Mucosa of descending colon (tissue), 3 donors: Measurements from ENCODE around the gene KIAA0232. TPM values are rescaled to one million over a fixed set of nuclear protein-coding genes. Genes with fewer than 3 reads are reported as not detected.
A peak's percentile ranks its signal among the peaks of the same experiment; 100 is the strongest.
"Not testable (repeated sequence)": the region's sequence is repeated elsewhere in the genome, so short reads cannot be mapped to it uniquely, and the experiment has no call there.

Source experiments
- ATAC-seq: fragments of 200-7000 bp; cut with Tn5 transposase; one replicate; pipeline ENCODE4 v1.9.1; 2020; ENCODE audit warnings: mild to moderate bottlenecking, moderate library complexity
- DNase-seq, 3 donors: peaks; one replicate each; pipeline ENCODE4 v3.0.0-alpha.2; 2020
- H3K36me3 ChIP-seq: fragments of 200-600 bp; one replicate; pipeline ENCODE4 v1.8.0; 2021; ENCODE audit warnings: low read depth, mild to moderate bottlenecking
- H3K4me1 ChIP-seq: fragments of 200-600 bp; one replicate; pipeline ENCODE4 v1.8.0; 2021; ENCODE audit warnings: low read depth, mild to moderate bottlenecking
- H3K4me3 ChIP-seq: fragments of 200-600 bp; one replicate; pipeline ENCODE4 v1.8.0; 2021; ENCODE audit warnings: mild to moderate bottlenecking
- H3K9me3 ChIP-seq: fragments of 200-600 bp; one replicate; pipeline ENCODE4 v1.8.0; 2021; ENCODE audit warnings: mild to moderate bottlenecking
- intact Hi-C, 2 donors: fragments of 100-400 bp; cut with DNase I in 1 of 2; cut with micrococcal nuclease in 1 of 2; formaldehyde crosslinking; loops; one replicate each; pipeline versions ENCODE4 v1.11.0 to v1.11.1; 2022; cut with DNase I, micrococcal nuclease
- total RNA-seq, 3 donors: library from RNA; stranded (reverse); fragmentation: NEBNext Ultra II Directional in 2 of 3; extraction: Animal tissue kit (Norgen Biotek cat#: 25700) in 2 of 3; gene quantifications; one replicate each; pipeline versions ENCODE4 v1.2.1 to v1.2.4, GENCODE V29; 2021 to 2023
- TF ChIP-seq, protein P1 (sequence below): fragments of 200-600 bp; IDR thresholded peaks from one replicate; pipeline ENCODE4 v1.8.0; 2022; ENCODE audit warnings: antibody characterized with exemption, mild to moderate bottlenecking
- donor health status: DM: no; HTN: no; CAD: no; lungs with moderate emphysema.
- donor health status: DM: no; HTN: no; CAD: no.
- donor health status: DM: no; HTN: yes; CAD: no.

The KIAA0232 gene
- total RNA-seq, 3 donors from 2014 or later, result 31.5 to 47.4 (median 46.6) TPM

DNA sequence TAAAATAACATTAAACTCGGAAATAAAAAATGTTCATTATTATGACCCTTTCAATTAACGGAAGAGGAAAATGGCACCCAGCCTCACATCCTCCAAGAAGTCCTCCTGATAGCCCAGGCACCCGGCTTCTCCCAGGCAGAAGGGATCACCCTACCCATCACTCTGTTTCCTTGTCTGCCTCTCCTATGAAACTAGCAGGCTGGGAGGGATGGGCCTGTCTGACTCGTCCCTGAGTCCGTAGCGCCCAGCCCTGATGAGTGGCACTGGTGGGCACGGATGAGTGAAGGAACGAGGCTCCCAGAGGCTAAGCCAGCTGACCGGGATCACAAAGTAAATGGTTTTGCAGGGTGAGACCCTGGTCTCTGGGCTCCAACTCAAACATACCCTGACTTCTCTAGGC is 28.6 kb upstream of the KIAA0232 start:
- intact Hi-C loops, result no loop called here
- ATAC-seq (no peak), DNase-seq (peak in 1 of 3 donors; percentile 25)
- TF ChIP-seq, protein P1, sequence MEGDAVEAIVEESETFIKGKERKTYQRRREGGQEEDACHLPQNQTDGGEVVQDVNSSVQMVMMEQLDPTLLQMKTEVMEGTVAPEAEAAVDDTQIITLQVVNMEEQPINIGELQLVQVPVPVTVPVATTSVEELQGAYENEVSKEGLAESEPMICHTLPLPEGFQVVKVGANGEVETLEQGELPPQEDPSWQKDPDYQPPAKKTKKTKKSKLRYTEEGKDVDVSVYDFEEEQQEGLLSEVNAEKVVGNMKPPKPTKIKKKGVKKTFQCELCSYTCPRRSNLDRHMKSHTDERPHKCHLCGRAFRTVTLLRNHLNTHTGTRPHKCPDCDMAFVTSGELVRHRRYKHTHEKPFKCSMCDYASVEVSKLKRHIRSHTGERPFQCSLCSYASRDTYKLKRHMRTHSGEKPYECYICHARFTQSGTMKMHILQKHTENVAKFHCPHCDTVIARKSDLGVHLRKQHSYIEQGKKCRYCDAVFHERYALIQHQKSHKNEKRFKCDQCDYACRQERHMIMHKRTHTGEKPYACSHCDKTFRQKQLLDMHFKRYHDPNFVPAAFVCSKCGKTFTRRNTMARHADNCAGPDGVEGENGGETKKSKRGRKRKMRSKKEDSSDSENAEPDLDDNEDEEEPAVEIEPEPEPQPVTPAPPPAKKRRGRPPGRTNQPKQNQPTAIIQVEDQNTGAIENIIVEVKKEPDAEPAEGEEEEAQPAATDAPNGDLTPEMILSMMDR, result no peak
- H3K9me3 ChIP-seq, result no peaks in the 10 kb centered on the region
- H3K4me1 ChIP-seq, result peaks cover 34% of the 10 kb centered on the region
- no peak overlapping the region for H3K4me3 ChIP-seq
- no peaks in the 10 kb centered on the region for H3K36me3 ChIP-seq

DNA sequence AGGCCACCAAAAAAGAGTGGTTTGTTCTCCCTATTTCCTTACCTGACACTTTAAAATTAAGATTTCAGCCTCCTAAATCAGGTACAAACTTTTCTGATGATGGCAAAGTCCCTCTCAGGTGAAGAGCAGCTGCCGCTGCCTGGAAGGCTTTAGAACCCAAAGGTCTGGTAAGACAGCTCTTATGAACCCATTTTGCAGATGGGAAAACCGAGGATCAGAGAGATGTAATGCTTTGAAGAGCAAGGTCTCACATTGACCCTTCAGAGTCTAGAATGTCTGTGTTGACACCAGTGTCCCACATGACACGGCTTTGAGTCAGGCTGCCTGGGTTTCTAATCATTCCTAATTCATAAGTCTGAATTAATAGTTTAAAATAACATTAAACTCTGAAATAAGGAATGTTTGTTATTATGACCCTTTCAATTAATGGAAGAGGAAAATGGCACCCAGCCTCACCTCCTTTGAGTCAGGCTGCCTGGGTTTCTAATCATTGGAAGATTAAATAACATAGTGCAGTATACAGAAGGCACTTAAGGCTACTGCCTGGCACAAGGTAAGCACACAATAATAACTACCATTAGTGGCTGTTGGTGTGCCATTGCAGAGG is 27.9 kb upstream of the KIAA0232 start:
- ATAC-seq (no peak), DNase-seq (peak in 1 of 3 donors; percentile 3)
- TF ChIP-seq, protein P1, result no peak
- intact Hi-C loops, result no loop called here
- H3K9me3 ChIP-seq, result no peaks in the 10 kb centered on the region
- H3K36me3 ChIP-seq, result no peaks in the 10 kb centered on the region
- H3K4me1 ChIP-seq, result peaks cover 27% of the 10 kb centered on the region
- no peak overlapping the region for H3K4me3 ChIP-seq

DNA sequence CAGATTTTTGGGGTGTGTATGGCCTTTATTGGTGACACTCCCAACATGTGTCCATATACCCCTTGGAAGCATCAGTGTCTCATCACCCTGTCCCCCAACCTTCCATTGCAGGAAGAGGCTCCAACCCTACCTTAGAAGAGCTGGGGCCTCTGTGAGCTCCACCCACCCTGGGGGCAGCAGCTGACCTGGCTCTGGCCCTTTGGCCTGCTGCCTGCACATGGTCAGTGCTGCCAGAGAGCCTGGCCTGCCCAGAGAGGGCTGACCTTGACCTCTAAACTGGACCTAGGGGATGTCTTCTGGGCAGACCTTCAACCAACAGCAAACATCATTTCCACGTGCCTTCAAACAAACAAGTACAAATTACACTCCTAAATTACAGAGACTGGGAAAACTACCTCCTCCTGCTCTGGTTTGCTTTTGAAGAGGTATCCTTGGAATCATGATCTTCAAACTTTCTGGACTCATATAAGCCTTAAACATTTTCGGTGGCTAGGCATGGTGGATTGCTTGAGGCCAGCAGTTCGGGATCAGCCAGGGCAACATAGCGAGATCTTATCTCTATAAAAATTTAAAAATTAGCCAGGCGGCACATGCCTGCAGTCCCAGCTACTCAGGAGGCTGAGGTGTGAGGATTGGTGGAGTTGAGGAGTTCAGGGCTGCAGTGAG is 27.3 kb upstream of the KIAA0232 start:
- TF ChIP-seq, protein P1, result no peak
- Histone ChIP-seq H3K9me3 (no peaks in the 10 kb centered on the region), H3K4me1 (peaks cover 23% of the 10 kb centered on the region), H3K4me3 (no peak overlapping the region), H3K36me3 (no peaks in the 10 kb centered on the region)
- ATAC-seq (no peak), DNase-seq (peak in 1 of 3 donors; percentile 24)
- intact Hi-C loops, result no loop called here

DNA sequence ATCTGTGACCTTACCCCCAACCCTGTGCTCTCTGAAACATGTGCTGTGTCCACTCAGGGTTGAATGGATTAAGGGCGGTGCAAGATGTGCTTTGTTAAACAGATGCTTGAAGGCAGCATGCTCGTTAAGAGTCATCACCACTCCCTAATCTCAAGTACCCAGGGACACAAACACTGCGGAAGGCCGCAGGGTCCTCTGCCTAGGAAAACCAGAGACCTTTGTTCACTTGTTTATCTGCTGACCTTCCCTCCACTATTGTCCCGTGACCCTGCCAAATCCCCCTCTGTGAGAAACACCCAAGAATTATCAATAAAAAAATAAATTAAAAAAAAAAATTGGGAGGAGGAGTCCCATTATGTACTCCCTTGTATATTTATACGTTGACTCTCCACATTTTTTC is 26.2 kb upstream of the KIAA0232 start:
- intact Hi-C loops, DNase-seq, H3K9me3 ChIP-seq, H3K4me3 ChIP-seq, H3K36me3 ChIP-seq, ATAC-seq: not testable (repeated sequence)
- peaks cover 18% of the 10 kb centered on the region for H3K4me1 ChIP-seq

DNA sequence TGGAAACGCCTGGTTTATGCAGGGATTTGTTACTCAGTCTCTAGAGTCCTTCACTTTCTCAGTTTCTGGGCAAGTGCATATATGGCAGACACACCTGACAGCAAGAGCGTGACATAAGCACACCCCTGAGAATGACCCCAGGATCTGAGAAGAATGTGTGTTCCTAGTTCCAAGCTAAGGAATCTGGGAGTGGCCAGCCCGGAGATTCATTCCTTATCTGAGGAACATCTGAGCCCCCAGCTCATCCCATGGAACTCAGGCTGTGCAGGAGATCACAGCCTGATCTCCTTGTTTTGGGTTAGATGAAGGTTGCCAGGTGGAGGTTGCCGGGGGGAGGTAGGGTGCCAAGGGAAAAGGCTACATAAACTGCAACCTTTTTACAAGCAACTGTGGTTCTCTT is 23.8 kb upstream of the KIAA0232 start:
- Histone ChIP-seq H3K4me1 (no peaks in the 10 kb centered on the region), H3K9me3 (no peaks in the 10 kb centered on the region), H3K4me3 (no peak overlapping the region), H3K36me3 (no peaks in the 10 kb centered on the region)
- TF ChIP-seq, protein P1, result no peak
- no peak for ATAC-seq
- intact Hi-C loops, result no loop called here
- DNase-seq, result peak in 1 of 3 donors; percentile 4

DNA sequence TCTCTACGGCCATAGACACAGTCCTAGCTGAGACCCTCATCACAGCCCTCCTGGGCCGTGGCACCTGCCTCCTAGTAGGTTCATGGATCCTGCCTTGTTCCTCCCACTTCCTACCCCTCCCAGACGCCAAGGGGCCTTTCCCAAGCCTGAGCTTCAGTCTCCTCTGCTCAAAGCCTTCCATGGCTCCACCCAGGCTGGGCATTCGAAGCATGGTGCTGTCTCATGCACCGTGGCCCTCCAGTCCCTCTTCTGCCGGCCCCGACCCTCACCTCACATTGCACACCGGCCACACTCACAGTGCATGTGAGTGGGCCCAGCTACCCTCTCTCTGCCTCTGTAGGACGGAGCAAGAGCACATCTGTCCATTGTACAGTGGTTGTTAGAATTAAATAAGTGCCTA is 21.7 kb upstream of the KIAA0232 start:
- DNase-seq (peak in 1 of 3 donors; percentile 17), ATAC-seq (no peak)

More for the DNA sequence above, 21.7 kb upstream of the KIAA0232 start:
- Histone ChIP-seq H3K9me3 (no peaks in the 10 kb centered on the region), H3K4me1 (no peaks in the 10 kb centered on the region), H3K36me3 (no peaks in the 10 kb centered on the region), H3K4me3 (no peak overlapping the region)
- intact Hi-C loops, result no loop called here
- TF ChIP-seq, protein P1, result no peak
